B cell (primary cell): ENCODE measurements around the gene PPP1R14C. TPM values are rescaled to one million over a fixed set of nuclear protein-coding genes. Genes with fewer than 3 reads are reported as not detected.

ENCODE experiments used
- ATAC-seq: fragments of 200-7000 bp; cut with Tn5 transposase; one replicate; pipeline ENCODE4 v1.10.0; 2021; ENCODE audit warnings: low read depth, mild to moderate bottlenecking, moderate number of reproducible peaks, moderate library complexity
- CTCF ChIA-PET: fragments of 350-600 bp; sonication (Branson Sonifier 250); formaldehyde crosslinking; loops from one replicate; lab custom pipeline; 2021; ENCODE audit warnings: antibody characterized with exemption, inconsistent platforms; lab: Charles Lee
- POLR2A ChIA-PET: fragments of 350-600 bp; sonication (Branson Sonifier 250); formaldehyde crosslinking; loops from one replicate; lab custom pipeline; 2021; ENCODE audit warnings: antibody characterized with exemption; lab: Charles Lee
- DNase-seq: peaks from one replicate; pipeline ENCODE4 v3.0.0; 2013
- H2AFZ ChIP-seq: 2 replicates; pipeline ENCODE4 v1.6.1; 2012; ENCODE audit warnings: mild to moderate bottlenecking, low read depth, low read length; ENCODE audit not compliant: insufficient read depth, poor library complexity, severe bottlenecking
- H3K27ac ChIP-seq, 2 donors: 1 replicate in 1 of 2; 2 replicates in 1 of 2; pipeline ENCODE4 v1.5.1; 2012 to 2013; ENCODE audit warnings: low read length in 2 of 2, mild to moderate bottlenecking in 2 of 2, moderate library complexity in 1 of 2
- H3K27me3 ChIP-seq, 4 experiments: fragments of 200-600 bp in 1 of 4; sonication (generic) in 1 of 4; replicated peaks in 1 of 4; 1 replicate in 2 of 4; 2 replicates in 2 of 4; pipeline versions ENCODE4 v1.6.1 to v1.7.0; 2013 to 2016; ENCODE audit warnings: low read length in 3 of 4, mild to moderate bottlenecking in 2 of 4, mixed read lengths in 1 of 4, moderate library complexity in 1 of 4; ENCODE audit not compliant: insufficient read depth in 4 of 4, control insufficient read depth in 3 of 4; ENCODE audit errors: control extremely low read depth in 1 of 4
- H3K36me3 ChIP-seq, 2 experiments: replicated peaks in 1 of 2; 1 replicate in 1 of 2; 2 replicates in 1 of 2; pipeline versions ENCODE4 v1.6.1 to v1.7.1; 2013; ENCODE audit warnings: low read length in 1 of 2; ENCODE audit not compliant: insufficient read depth in 2 of 2, control insufficient read depth in 1 of 2; ENCODE audit errors: control extremely low read depth in 1 of 2, extremely low read depth in 1 of 2
- H3K4me1 ChIP-seq, 2 donors: fragments of 200-600 bp in 1 of 2; sonication (generic) in 1 of 2; 1 replicate in 1 of 2; 2 replicates in 1 of 2; pipeline versions ENCODE4 v1.5.1 to v1.6.1; 2013 to 2017; ENCODE audit warnings: low read length in 2 of 2; ENCODE audit not compliant: control insufficient read depth in 2 of 2, insufficient read depth in 2 of 2
- H3K4me2 ChIP-seq: replicated peaks from 2 replicates; pipeline ENCODE3; 2012; ENCODE audit warnings: mild to moderate bottlenecking, low read depth, low read length; ENCODE audit not compliant: poor library complexity, severe bottlenecking
- H3K4me3 ChIP-seq, 5 experiments: fragments of 200-600 bp in 1 of 5; sonication (generic) in 1 of 5; 1 replicate in 3 of 5; 2 replicates in 2 of 5; pipeline versions ENCODE4 v1.5.1 to v1.7.0; 2011 to 2016; ENCODE audit warnings: low read length in 4 of 5, mild to moderate bottlenecking in 4 of 5, low read depth in 2 of 5, control low read depth in 1 of 5, moderate library complexity in 1 of 5; ENCODE audit not compliant: insufficient read depth in 1 of 5; ENCODE audit errors: control extremely low read depth in 1 of 5, extremely low read depth in 1 of 5
- H3K79me2 ChIP-seq: fragments of 200-600 bp; sonication (generic); one replicate; pipeline ENCODE4 v1.6.0; 2016; ENCODE audit warnings: low read length; ENCODE audit not compliant: control insufficient read depth, insufficient read depth
- H3K9ac ChIP-seq: fragments of 200-600 bp; sonication (generic); 2 replicates; pipeline ENCODE4 v1.6.1; 2017; ENCODE audit warnings: mild to moderate bottlenecking, low read length, moderate library complexity
- H3K9me3 ChIP-seq, 3 donors: one replicate each; pipeline versions ENCODE4 v1.6.1 to v1.7.1; 2013; ENCODE audit warnings: low read length in 2 of 3; ENCODE audit not compliant: control insufficient read depth in 2 of 3, insufficient read depth in 1 of 3; ENCODE audit errors: control extremely low read depth in 1 of 3
- H4K20me1 ChIP-seq: 2 replicates; pipeline ENCODE4 v1.6.0; 2012; ENCODE audit warnings: mild to moderate bottlenecking, low read length; ENCODE audit not compliant: insufficient read depth, control insufficient read depth, poor library complexity, severe bottlenecking
- H3K27ac Mint-ChIP-seq: one replicate; pipeline ENCODE4 v1.8.0; 2021; ENCODE audit warnings: mixed read lengths
- H3K27me3 Mint-ChIP-seq: one replicate; pipeline ENCODE4 v1.8.0; 2021; ENCODE audit warnings: mixed read lengths
- H3K4me1 Mint-ChIP-seq: one replicate; pipeline ENCODE4 v1.8.0; 2021; ENCODE audit warnings: mixed read lengths
- H3K4me3 Mint-ChIP-seq: one replicate; pipeline ENCODE4 v1.8.0; 2021; ENCODE audit warnings: mixed read lengths
- H3K9me3 Mint-ChIP-seq: one replicate; pipeline ENCODE4 v1.8.0; 2022; ENCODE audit warnings: mixed read lengths; ENCODE audit not compliant: insufficient read depth
- EZH2 ChIP-seq: IDR thresholded peaks from 2 replicates; pipeline ENCODE4 v1.6.1; 2012; ENCODE audit warnings: borderline replicate concordance, low read depth, mild to moderate bottlenecking, moderate library complexity, low read length; ENCODE audit not compliant: insufficient read depth, poor library complexity, severe bottlenecking
- WGBS: methylation state at CpG from one replicate; pipeline ENCODE4 v1.1.5; 2013; ENCODE audit warnings: missing lambda C conversion rate; ENCODE audit not compliant: insufficient coverage; 5-methylcytosine and 5-hydroxymethylcytosine counted together
- intact Hi-C: fragments of 100-400 bp; cut with micrococcal nuclease; formaldehyde crosslinking; loops from one replicate; pipeline ENCODE4 v1.10.0; 2022
- polyA plus RNA-seq: library from polyadenylated mRNA; depleted of rRNA; stranded (reverse); fragments of >200 nt; gene quantifications from 2 replicates; pipeline ENCODE4 v1.2.3, GENCODE V29; 2012
- total RNA-seq, 2 donors: library from RNA; stranded (reverse); fragments of 120-200 nt in 1 of 2; gene quantifications; 1 replicate in 1 of 2; 2 replicates in 1 of 2; pipeline versions ENCODE4 v1.2.3 to v1.2.4, GENCODE V29; 2013 to 2022
- TF ChIP-seq, protein P1 (sequence below): fragments of 200-600 bp; IDR thresholded peaks from one replicate; pipeline ENCODE4 v1.8.0; 2022; ENCODE audit warnings: antibody characterized with exemption, mild to moderate bottlenecking

PPP1R14C gene
- total and polyA plus RNA-seq, 2 donors (not counting 1 experiment from before 2014, with no cell fraction given), result not detected

DNA sequence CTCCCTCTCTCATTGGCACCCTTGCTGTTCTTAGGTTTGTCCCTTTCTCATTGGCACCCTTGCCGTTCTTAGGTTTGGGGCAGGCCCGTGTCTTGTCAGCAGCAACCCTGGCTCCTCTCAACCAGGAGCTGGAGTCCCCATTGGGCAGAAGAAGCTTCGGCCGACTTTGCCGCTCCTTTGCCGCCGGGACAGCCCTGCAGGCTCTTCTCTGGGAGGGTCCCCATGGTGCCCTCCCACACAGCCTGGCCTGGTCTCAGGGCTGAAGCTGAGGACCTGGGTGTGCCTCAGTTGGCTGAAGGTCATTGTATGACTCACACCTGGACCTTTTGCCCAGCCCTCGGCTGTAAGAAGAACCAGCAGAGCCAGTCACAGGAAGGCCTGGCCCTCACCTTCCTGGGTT lies 59.6 kb downstream of the PPP1R14C start:
- no peaks in the 10 kb centered on the region for H4K20me1 ChIP-seq
- H3K36me3 ChIP-seq, result no peaks in the 10 kb centered on the region
- CTCF ChIA-PET, result no interaction called here
- peaks cover 9% of the 10 kb centered on the region for H3K27me3 Mint-ChIP-seq
- POLR2A ChIA-PET, result no interaction called here
- no peak for ATAC-seq
- no peaks in the 10 kb centered on the region for H3K9me3 ChIP-seq
- H3K27ac ChIP-seq, result no peak overlapping the region
- peaks cover 10 to 11% of the 10 kb centered on the region in 2 donors for H3K4me1 ChIP-seq
- H3K79me2 ChIP-seq, result no peaks in the 10 kb centered on the region
- TF ChIP-seq EZH2, result no peak
- TF ChIP-seq, protein P1, sequence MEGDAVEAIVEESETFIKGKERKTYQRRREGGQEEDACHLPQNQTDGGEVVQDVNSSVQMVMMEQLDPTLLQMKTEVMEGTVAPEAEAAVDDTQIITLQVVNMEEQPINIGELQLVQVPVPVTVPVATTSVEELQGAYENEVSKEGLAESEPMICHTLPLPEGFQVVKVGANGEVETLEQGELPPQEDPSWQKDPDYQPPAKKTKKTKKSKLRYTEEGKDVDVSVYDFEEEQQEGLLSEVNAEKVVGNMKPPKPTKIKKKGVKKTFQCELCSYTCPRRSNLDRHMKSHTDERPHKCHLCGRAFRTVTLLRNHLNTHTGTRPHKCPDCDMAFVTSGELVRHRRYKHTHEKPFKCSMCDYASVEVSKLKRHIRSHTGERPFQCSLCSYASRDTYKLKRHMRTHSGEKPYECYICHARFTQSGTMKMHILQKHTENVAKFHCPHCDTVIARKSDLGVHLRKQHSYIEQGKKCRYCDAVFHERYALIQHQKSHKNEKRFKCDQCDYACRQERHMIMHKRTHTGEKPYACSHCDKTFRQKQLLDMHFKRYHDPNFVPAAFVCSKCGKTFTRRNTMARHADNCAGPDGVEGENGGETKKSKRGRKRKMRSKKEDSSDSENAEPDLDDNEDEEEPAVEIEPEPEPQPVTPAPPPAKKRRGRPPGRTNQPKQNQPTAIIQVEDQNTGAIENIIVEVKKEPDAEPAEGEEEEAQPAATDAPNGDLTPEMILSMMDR, result no peak
- no peak overlapping the region for H3K27ac Mint-ChIP-seq
- no peak overlapping the region for H3K4me2 ChIP-seq
- no peak overlapping the region for H3K9ac ChIP-seq
- H3K27me3 ChIP-seq, result peaks cover 0 to 6% (median 0%) of the 10 kb centered on the region in 4 experiments
- no peaks in the 10 kb centered on the region for H3K9me3 Mint-ChIP-seq
- H3K4me1 Mint-ChIP-seq, result peaks cover 10% of the 10 kb centered on the region
- intact Hi-C loops, result no loop called here
- 96% methylated on average over 8 of the region's 8 CpGs for WGBS
- no peak overlapping the region for H2AFZ ChIP-seq
- DNase-seq, result no peak
- no peak overlapping the region for H3K4me3 Mint-ChIP-seq
- no peak overlapping the region for H3K4me3 ChIP-seq

DNA sequence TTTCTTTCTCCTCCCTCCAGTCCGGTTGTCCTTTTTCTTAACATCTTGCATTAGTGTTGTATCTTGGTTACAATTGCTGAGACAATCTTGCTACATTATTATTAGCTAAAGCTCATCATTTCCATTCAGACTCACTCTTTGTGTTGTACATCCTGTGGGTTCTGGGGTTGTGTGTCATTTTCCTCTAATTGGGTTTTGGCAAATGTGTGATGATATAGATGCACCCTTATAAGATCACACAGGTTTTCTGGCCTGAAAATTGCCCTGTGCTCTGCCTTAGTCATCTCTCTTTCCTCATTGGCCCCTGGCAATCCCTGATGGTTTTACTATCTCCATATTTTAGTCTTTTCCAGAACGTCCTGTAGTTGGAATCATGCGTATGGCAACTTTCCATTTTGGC lies 60.1 kb downstream of the PPP1R14C start:
- DNase-seq (no peak), ATAC-seq (no peak)
- Histone ChIP-seq H3K9ac (no peak overlapping the region), H3K79me2 (no peaks in the 10 kb centered on the region), H3K4me3 (no peak overlapping the region), H3K9me3 (no peaks in the 10 kb centered on the region), H3K4me1 (peaks cover 10 to 11% of the 10 kb centered on the region in 2 donors), H3K36me3 (no peaks in the 10 kb centered on the region), H2AFZ (no peak overlapping the region), H3K27ac (no peak overlapping the region), H3K4me2 (no peak overlapping the region), H3K27me3 (peaks cover 0 to 6% (median 0%) of the 10 kb centered on the region in 4 experiments), H4K20me1 (no peaks in the 10 kb centered on the region)
- Mint-ChIP-seq H3K27ac (no peak overlapping the region), H3K4me3 (no peak overlapping the region), H3K27me3 (peaks cover 9% of the 10 kb centered on the region), H3K4me1 (peaks cover 10% of the 10 kb centered on the region), H3K9me3 (no peaks in the 10 kb centered on the region)
- POLR2A ChIA-PET, result no interaction called here
- intact Hi-C loops, result no loop called here
- TF ChIP-seq EZH2, result no peak
- TF ChIP-seq, protein P1, result no peak
- WGBS, result 91% methylated on average over 2 of the region's 3 CpGs
- CTCF ChIA-PET, result no interaction called here
